Hepatocyte (in vitro differentiated cells): ENCODE measurements around the gene NAV2. TPM values are rescaled to one million over a fixed set of nuclear protein-coding genes. Genes with fewer than 3 reads are reported as not detected.

ENCODE experiments used
- DNase-seq: peaks from one replicate; pipeline ENCODE4 v3.0.0-alpha.2; 2016; ENCODE audit warnings: low spot score
- H2AFZ ChIP-seq: fragments of 200-600 bp; sonication (generic); 2 replicates; pipeline ENCODE4 v1.6.0; 2016; ENCODE audit warnings: antibody characterized with exemption, mild to moderate bottlenecking
- H3K27ac ChIP-seq: fragments of 200-600 bp; sonication (generic); 2 replicates; pipeline ENCODE4 v1.5.1; 2016; ENCODE audit warnings: mild to moderate bottlenecking
- H3K27me3 ChIP-seq: fragments of 200-600 bp; sonication (generic); 2 replicates; pipeline ENCODE4 v1.6.1; 2016
- H3K36me3 ChIP-seq: fragments of 200-600 bp; sonication (generic); replicated peaks from 2 replicates; pipeline ENCODE4 v1.5.1; 2016; ENCODE audit warnings: low read depth; ENCODE audit not compliant: insufficient read depth
- H3K4me1 ChIP-seq: fragments of 200-600 bp; sonication (generic); 2 replicates; pipeline ENCODE4 v1.5.1; 2016; ENCODE audit warnings: mild to moderate bottlenecking, moderate library complexity; ENCODE audit not compliant: insufficient read depth
- H3K4me2 ChIP-seq: fragments of 200-600 bp; sonication (generic); 2 replicates; pipeline ENCODE4 v1.6.0; 2016
- H3K4me3 ChIP-seq: fragments of 200-600 bp; sonication (generic); 2 replicates; pipeline ENCODE4 v1.5.1; 2016; ENCODE audit warnings: mild to moderate bottlenecking
- H3K79me2 ChIP-seq: fragments of 200-600 bp; sonication (generic); 2 replicates; pipeline ENCODE4 v1.6.0; 2017; ENCODE audit warnings: mild to moderate bottlenecking
- H3K9me2 ChIP-seq: fragments of 200-600 bp; sonication (generic); replicated peaks from 2 replicates; pipeline ENCODE4 v1.6.0; 2017; ENCODE audit warnings: mild to moderate bottlenecking; ENCODE audit not compliant: insufficient read depth
- H3K9me3 ChIP-seq: fragments of 200-600 bp; sonication (generic); 2 replicates; pipeline ENCODE4 v1.5.1; 2016; ENCODE audit warnings: low read depth, mild to moderate bottlenecking
- H4K20me1 ChIP-seq: fragments of 200-600 bp; sonication (generic); 2 replicates; pipeline ENCODE4 v1.6.0; 2016; ENCODE audit warnings: mild to moderate bottlenecking; ENCODE audit not compliant: insufficient read depth, poor library complexity, severe bottlenecking
- CTCF ChIP-seq: fragments of 200-600 bp; sonication (generic); IDR thresholded peaks from 2 replicates; pipeline ENCODE4 v1.5.1; 2016; ENCODE audit warnings: antibody characterized with exemption, mild to moderate bottlenecking; ENCODE audit not compliant: poor library complexity
- EZH2 ChIP-seq: fragments of 200-600 bp; sonication (generic); IDR thresholded peaks from 2 replicates; pipeline ENCODE4 v1.6.1; 2016; ENCODE audit warnings: antibody characterized with exemption, mild to moderate bottlenecking, borderline replicate concordance
- EZH2phosphoT487 ChIP-seq: fragments of 200-600 bp; sonication (generic); IDR thresholded peaks from one replicate; pipeline ENCODE4 v1.6.1; 2018; ENCODE audit warnings: antibody characterized with exemption, mild to moderate bottlenecking, low read depth, moderate library complexity; ENCODE audit not compliant: unreplicated experiment, severe bottlenecking
- WGBS: methylation state at CpG from one replicate; pipeline ENCODE4 v1.1.6; 2016; ENCODE audit warnings: low lambda C conversion rate; ENCODE audit errors: missing lambda C conversion rate; 5-methylcytosine and 5-hydroxymethylcytosine counted together
- polyA plus RNA-seq: library from polyadenylated mRNA; unstranded; fragments of >200 nt; fragmentation: Nextera tagmentation; extraction: Ambion mirVana; gene quantifications from 2 replicates; pipeline ENCODE4 v1.2.1, GENCODE V29; 2016
- total RNA-seq: library from RNA; depleted of rRNA; stranded (reverse); fragments of >200 nt; gene quantifications from 2 replicates; pipeline ENCODE4 v1.2.3, GENCODE V29; 2014

Gene NAV2
- total and polyA plus RNA-seq, 2 experiments from 2014 or later, result 23.7 to 30.8 TPM

- Histone ChIP-seq H3K27ac (no peak overlapping the region), H3K36me3 (no peaks in the 10 kb centered on the region), H3K9me3 (no peaks in the 10 kb centered on the region), H3K27me3 (no peaks in the 10 kb centered on the region), H4K20me1 (no peaks in the 10 kb centered on the region), H3K4me2 (no peak overlapping the region), H3K4me3 (no peak overlapping the region), H2AFZ (no peak overlapping the region), H3K4me1 (peaks cover 7% of the 10 kb centered on the region), H3K79me2 (no peaks in the 10 kb centered on the region), H3K9me2 (no peaks in the 10 kb centered on the region)
- 39% methylated on average over 4 of the region's 4 CpGs for WGBS
- no peak for DNase-seq
- no peak for TF ChIP-seq EZH2phosphoT487
- no peak for TF ChIP-seq EZH2
- TF ChIP-seq CTCF, result no peak
Observed at GRCh38 chr11:19697721-19698121, 14.9 kb upstream of the NAV2 start.

GRCh38 chr11:19698493-19699292, 13.9 kb upstream of the NAV2 start:
- Histone ChIP-seq H3K27me3 (no peaks in the 10 kb centered on the region), H3K4me1 (peaks cover 7% of the 10 kb centered on the region), H3K4me2 (no peak overlapping the region), H3K9me2 (no peaks in the 10 kb centered on the region), H4K20me1 (no peaks in the 10 kb centered on the region), H3K27ac (no peak overlapping the region), H2AFZ (no peak overlapping the region), H3K9me3 (no peaks in the 10 kb centered on the region), H3K4me3 (no peak overlapping the region), H3K36me3 (no peaks in the 10 kb centered on the region), H3K79me2 (no peaks in the 10 kb centered on the region)
- WGBS, result 81% methylated on average over 8 of the region's 8 CpGs
- TF ChIP-seq EZH2phosphoT487 (no peak), EZH2 (no peak), CTCF (no peak)
- DNase-seq, result no peak

GRCh38 chr11:19701421-19701820, 11.2 kb upstream of the NAV2 start:
- no peak overlapping the region for H3K4me2 ChIP-seq
- H3K27me3 ChIP-seq, result no peaks in the 10 kb centered on the region
- WGBS, result 62% methylated on average over 2 of the region's 2 CpGs

More at GRCh38 chr11:19701421-19701820, 11.2 kb upstream of the NAV2 start:
- no peak overlapping the region for H3K27ac ChIP-seq
- H3K79me2 ChIP-seq, result no peaks in the 10 kb centered on the region
- H3K9me3 ChIP-seq, result no peaks in the 10 kb centered on the region
- H4K20me1 ChIP-seq, result no peaks in the 10 kb centered on the region
- no peaks in the 10 kb centered on the region for H3K9me2 ChIP-seq
- H3K4me1 ChIP-seq, result peaks cover 7% of the 10 kb centered on the region
- H3K4me3 ChIP-seq, result no peak overlapping the region
- H3K36me3 ChIP-seq, result no peaks in the 10 kb centered on the region
- no peak overlapping the region for H2AFZ ChIP-seq
- DNase-seq, result no peak
- TF ChIP-seq EZH2 (no peak), CTCF (no peak), EZH2phosphoT487 (no peak)
